CD4-positive, alpha-beta T cell treated with Interleukin-15 for 4 hours (primary cell): Measurements from ENCODE around the gene SELE.
A peak's percentile ranks its signal among the peaks of the same experiment; 100 is the strongest.
"Not testable (repeated sequence)": the region's sequence is repeated elsewhere in the genome, so short reads cannot be mapped to it uniquely, and the experiment has no call there.

Experiments
- DNase-seq: peaks from one replicate; pipeline ENCODE4 v3.0.0-alpha.2; 2020; ENCODE audit warnings: low spot score

The SELE gene

GRCh38 chr1:169722779-169723178, 11.1 kb downstream of the SELE start:
- no peak for DNase-seq

GRCh38 chr1:169715100-169715499, 18.8 kb downstream of the SELE start:
- DNase-seq = not testable (repeated sequence)

DNA sequence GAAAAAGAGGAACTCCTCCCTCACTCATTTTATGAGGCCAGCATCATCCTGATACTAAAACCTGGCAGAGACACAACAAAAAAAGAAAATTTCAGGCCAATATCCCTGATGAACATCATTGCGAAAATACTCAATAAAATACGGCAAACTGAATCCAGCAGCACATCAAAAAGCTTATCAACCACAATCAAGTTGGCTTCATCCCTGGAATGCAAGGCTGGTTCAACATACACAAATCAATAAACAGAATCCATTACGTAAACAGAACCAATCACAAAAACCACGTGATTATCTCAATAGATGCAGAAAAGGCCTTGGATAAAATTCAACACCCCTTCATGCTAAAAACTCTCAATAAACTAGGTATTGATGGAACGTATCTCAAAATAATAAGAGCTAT, 20.8 kb downstream of the SELE start:
- DNase-seq = not testable (repeated sequence)

DNA sequence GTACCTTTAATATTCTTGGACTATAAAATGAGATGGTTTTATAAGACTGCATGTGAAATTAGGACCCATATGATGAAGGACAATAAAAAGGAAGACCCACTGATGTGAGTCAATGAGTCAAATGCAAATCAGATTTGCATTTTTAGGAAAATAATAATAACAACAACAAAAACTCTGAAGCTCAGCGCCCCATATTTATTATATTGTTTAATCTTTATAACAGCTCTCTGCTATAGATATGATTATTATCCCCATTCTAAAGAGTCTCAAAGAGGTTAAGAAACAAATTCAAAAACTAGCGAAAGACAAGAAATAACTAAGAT, 21.6 kb downstream of the SELE start:
- no peak for DNase-seq

DNA sequence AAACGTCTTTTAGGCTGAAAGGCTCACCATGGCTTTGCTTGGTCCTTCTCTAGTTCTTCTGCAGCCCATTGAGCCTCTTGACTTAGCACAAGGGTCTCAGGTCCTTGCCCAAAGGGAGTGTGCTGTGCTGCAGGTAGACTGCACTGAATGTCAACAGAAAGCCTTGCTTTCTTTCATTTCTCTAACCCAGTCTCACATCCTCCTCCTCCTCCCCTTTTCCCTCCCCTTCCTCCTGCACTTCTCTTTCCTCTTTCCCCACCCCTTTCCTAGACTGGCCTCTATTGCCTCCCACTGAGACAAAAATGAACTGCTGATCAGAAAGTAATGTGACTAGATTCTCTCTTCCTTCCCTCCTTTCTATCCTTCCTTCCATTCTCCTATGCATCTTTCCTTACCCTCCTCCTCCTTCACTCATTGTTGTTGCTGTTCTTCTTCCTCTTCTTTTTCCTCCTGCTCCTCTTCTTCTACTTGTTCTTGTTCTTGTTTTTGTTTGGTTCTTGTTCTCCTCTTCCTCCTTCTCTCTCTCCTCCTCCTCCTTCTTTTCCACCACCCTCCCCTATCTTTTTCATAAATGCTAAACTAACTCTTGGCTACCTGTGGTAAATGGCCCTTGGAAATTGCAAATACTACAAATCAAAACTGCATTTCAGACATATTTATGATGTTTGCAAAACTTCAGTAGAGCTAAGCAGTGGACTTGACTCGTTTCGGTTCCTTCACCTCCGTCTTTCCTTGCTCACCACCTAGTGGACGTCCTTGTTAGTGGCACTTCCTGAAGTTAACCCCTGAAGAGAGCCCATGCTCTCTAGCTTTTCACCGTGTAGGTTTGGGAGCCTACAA, 22.2 kb downstream of the SELE start, which contains the start of gene SELL:
TSS of gene SELL (minus strand) at position 152 of the 840 bp plus-strand sequence. CDS start at position 30, 122 bp downstream.
- peak; percentile 84 for DNase-seq

- no peak for DNase-seq
These were observed 25.2 kb downstream of the SELE start for GRCh38 chr1:169708647-169709046.

- DNase-seq = no peak
These were observed 25.8 kb downstream of the SELE start for GRCh38 chr1:169707912-169708604.

GRCh38 chr1:169704797-169705196, 29.1 kb downstream of the SELE start:
- no peak for DNase-seq

- DNase-seq = peak; percentile 45
These were observed 32.4 kb downstream of the SELE start for GRCh38 chr1:169701261-169702005.

GRCh38 chr1:169699707-169700106, 34.2 kb downstream of the SELE start:
- no peak for DNase-seq

DNA sequence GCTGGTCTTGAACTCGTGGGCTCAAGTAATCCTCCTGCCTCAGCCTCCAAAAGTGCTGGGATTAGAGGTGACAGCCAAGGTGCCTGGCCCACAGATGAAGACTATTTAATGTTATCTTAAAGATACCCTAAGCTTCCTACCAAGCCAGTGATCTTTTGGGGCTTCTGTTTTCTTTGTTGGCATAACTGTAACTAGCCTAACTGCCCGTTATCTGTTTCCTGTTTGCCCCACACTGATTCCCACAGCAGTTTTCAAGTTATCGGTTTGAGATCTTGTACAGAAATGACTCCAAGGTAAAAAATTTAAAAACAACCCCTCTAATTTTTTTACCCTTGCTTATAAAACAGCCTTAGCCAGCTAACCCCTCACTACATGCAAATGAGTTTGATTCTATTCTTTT, 34.9 kb downstream of the SELE start:
- no peak for DNase-seq

- no peak for DNase-seq
These were observed 36.1 kb downstream of the SELE start for GRCh38 chr1:169697755-169698154.

DNA sequence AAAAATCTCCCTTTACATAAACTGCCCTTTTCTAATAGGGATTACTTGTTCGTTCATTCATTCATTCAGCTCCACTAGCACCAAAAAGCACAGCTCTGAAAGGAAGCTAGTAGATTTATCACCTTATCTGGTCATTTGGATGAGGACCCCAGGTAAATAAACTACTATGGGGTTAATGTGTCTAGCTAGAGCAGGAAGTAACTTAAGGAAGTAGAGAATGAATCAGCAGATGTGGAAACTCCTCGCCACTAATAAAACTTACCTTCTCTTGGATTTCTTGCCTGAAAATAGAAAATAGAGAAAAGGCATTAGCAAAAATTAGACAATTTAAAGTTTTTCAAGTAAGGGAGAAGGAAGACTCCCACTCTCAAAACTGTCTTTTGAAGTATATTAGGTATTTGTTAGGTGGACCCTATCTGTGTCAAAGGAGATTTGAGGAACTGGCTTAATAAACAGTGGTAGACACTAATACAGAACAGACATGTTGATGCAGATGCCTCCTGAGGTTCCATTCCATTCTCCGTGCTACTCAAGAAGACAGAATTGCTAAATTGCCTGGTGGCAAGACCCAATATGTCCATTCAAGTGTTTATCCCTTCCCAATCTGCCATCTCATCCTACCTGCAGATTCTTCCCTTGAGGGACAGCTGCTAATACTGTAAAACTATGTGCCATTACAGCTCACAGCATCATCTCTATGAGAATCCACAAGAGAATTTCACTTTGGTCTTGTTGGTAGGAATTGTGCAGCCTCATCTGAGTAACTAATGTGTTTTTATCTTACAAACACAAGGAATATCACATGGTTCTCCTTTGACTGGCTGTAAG, 37.4 kb downstream of the SELE start:
- DNase-seq = no peak

- DNase-seq = peak; percentile 76
These were observed 39.4 kb downstream of the SELE start for GRCh38 chr1:169694304-169695075.

- peak; percentile 85 for DNase-seq
These were observed 41.0 kb downstream of the SELE start for GRCh38 chr1:169692756-169693460.

DNA sequence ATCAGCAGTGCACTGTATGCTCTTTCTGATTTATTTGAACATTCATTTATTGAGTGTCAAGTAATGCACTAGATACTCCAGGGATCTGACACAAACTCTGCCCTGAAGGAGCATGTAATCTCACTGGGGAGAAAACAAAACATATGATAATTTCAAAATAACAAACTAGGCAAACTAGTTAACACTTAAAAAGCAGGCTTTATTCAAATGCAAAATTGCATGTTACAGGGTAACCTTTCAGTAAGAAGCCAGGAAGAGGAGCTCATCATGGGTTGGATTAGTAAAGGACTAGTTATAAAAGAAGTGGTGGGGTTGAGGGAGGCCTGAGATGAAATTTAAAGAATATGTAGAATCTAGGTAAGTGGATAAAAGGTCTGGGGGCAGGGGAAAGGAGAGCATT, 43.4 kb downstream of the SELE start:
- no peak for DNase-seq

GRCh38 chr1:169689395-169689794, 44.5 kb downstream of the SELE start:
- DNase-seq = no peak

DNA sequence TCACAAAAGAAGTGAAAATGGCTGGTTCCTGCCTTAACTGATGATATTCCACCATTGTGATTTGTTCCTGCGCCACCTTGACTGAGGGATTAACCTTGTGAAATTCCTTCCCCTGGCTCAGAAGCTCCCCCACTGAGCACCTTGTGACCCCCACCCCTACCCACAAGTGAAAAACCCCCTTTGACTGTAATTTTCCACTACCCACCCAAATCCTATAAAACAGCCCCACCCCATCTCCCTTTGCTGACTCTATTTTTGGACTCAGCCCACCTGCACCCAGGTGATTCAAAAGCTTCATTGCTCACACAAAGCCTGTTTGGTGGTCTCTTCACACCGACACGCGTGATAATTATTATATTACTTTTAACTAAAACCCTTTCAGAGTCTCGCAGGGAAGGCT, 45.5 kb downstream of the SELE start:
- not testable (repeated sequence) for DNase-seq

- no peak for DNase-seq
These were observed 50.2 kb downstream of the SELE start for GRCh38 chr1:169683661-169684060.

GRCh38 chr1:169683168-169683567, 50.7 kb downstream of the SELE start:
- not testable (repeated sequence) for DNase-seq
